Ectodermal cell (in vitro differentiated cells): ENCODE data around the gene TMOD4.
"Not testable (repeated sequence)": the region's sequence is repeated elsewhere in the genome, so short reads cannot be mapped to it uniquely, and the experiment has no call there.

Source experiments
- H3K27ac ChIP-seq: 2 replicates; pipeline ENCODE4 v1.7.0; 2013; ENCODE audit warnings: mild to moderate bottlenecking, low read depth, low read length; ENCODE audit not compliant: insufficient read depth, poor library complexity, severe bottlenecking
- H3K27me3 ChIP-seq: 2 replicates; pipeline ENCODE4 v1.7.0; 2013; ENCODE audit warnings: mild to moderate bottlenecking, low read length; ENCODE audit not compliant: insufficient read depth, control insufficient read depth, poor library complexity, severe bottlenecking
- H3K36me3 ChIP-seq: one replicate; pipeline ENCODE4 v1.7.0; 2013; ENCODE audit warnings: low read length; ENCODE audit not compliant: control insufficient read depth, insufficient read depth
- H3K4me1 ChIP-seq: one replicate; pipeline ENCODE4 v1.7.0; 2013; ENCODE audit warnings: low read length; ENCODE audit not compliant: control insufficient read depth, insufficient read depth
- H3K4me3 ChIP-seq: 2 replicates; pipeline ENCODE4 v1.7.0; 2013; ENCODE audit warnings: low read depth, low read length, control low read depth; ENCODE audit not compliant: insufficient read depth
- H3K9me3 ChIP-seq: 2 replicates; pipeline ENCODE4 v1.7.0; 2013; ENCODE audit warnings: mild to moderate bottlenecking, low read length, moderate library complexity; ENCODE audit not compliant: control insufficient read depth
- WGBS, 2 experiments: methylation state at CpG; one replicate each; pipeline ENCODE4 v1.1.7; 2013; ENCODE audit warnings: missing lambda C conversion rate in 2 of 2; 5-methylcytosine and 5-hydroxymethylcytosine counted together

The TMOD4 gene

GRCh38 chr1:151197863-151198253, 22.1 kb upstream of the TMOD4 start:
- H3K4me3 ChIP-seq = peak overlapping the region; percentile 74
- H3K27me3 ChIP-seq = no peaks in the 10 kb centered on the region
- peaks cover 3% of the 10 kb centered on the region for H3K36me3 ChIP-seq
- H3K4me1 ChIP-seq = peaks cover 5% of the 10 kb centered on the region
- no peak overlapping the region for H3K27ac ChIP-seq
- no peaks in the 10 kb centered on the region for H3K9me3 ChIP-seq
- 28 to 40% methylated on average over 10 of the region's 10 CpGs for WGBS, 2 experiments

GRCh38 chr1:151196292-151196800, 20.6 kb upstream of the TMOD4 start:
- WGBS, 2 experiments = 72% methylated on average over 13 of the region's 14 CpGs
- H3K27ac ChIP-seq = no peak overlapping the region
- no peaks in the 10 kb centered on the region for H3K36me3 ChIP-seq
- no peaks in the 10 kb centered on the region for H3K27me3 ChIP-seq
- H3K4me3 ChIP-seq = no peak overlapping the region
- peaks cover 4% of the 10 kb centered on the region for H3K4me1 ChIP-seq
- no peaks in the 10 kb centered on the region for H3K9me3 ChIP-seq

GRCh38 chr1:151194894-151195594, 19.3 kb upstream of the TMOD4 start:
- 87 to 94% methylated on average over 15 to 17 of the region's 17 CpGs for WGBS, 2 experiments

GRCh38 chr1:151193856-151194255, 18.1 kb upstream of the TMOD4 start:
- WGBS, 2 experiments = 87 to 95% methylated on average over 1 of the region's 1 CpG
- no peak overlapping the region for H3K27ac ChIP-seq
- no peak overlapping the region for H3K4me3 ChIP-seq
- no peaks in the 10 kb centered on the region for H3K27me3 ChIP-seq
- H3K36me3 ChIP-seq = no peaks in the 10 kb centered on the region
- no peaks in the 10 kb centered on the region for H3K9me3 ChIP-seq
- H3K4me1 ChIP-seq = peaks cover 3% of the 10 kb centered on the region

More at GRCh38 chr1:151194894-151195594, 19.3 kb upstream of the TMOD4 start:
- not testable (repeated sequence) for H3K36me3 ChIP-seq, H3K4me3 ChIP-seq, H3K9me3 ChIP-seq, H3K27me3 ChIP-seq, H3K4me1 ChIP-seq, H3K27ac ChIP-seq

GRCh38 chr1:151193304-151193703, 17.5 kb upstream of the TMOD4 start:
- no peak overlapping the region for H3K27ac ChIP-seq
- H3K4me1 ChIP-seq = peaks cover 9% of the 10 kb centered on the region
- H3K36me3 ChIP-seq = no peaks in the 10 kb centered on the region
- H3K27me3 ChIP-seq = no peaks in the 10 kb centered on the region
- no peak overlapping the region for H3K4me3 ChIP-seq
- 89 to 90% methylated on average over 6 of the region's 6 CpGs for WGBS, 2 experiments
- no peaks in the 10 kb centered on the region for H3K9me3 ChIP-seq

GRCh38 chr1:151192047-151192446, 16.3 kb upstream of the TMOD4 start:
- H3K36me3 ChIP-seq = no peaks in the 10 kb centered on the region
- H3K9me3 ChIP-seq = no peaks in the 10 kb centered on the region
- no peaks in the 10 kb centered on the region for H3K27me3 ChIP-seq
- WGBS, 2 experiments = 84 to 92% methylated on average over 7 of the region's 7 CpGs
- no peak overlapping the region for H3K4me3 ChIP-seq
- H3K27ac ChIP-seq = no peak overlapping the region
- peaks cover 10% of the 10 kb centered on the region for H3K4me1 ChIP-seq

- Histone ChIP-seq H3K4me1 (peaks cover 10% of the 10 kb centered on the region), H3K36me3 (peaks cover 7% of the 10 kb centered on the region), H3K9me3 (no peaks in the 10 kb centered on the region), H3K27ac (peak within 1 kb of the TSS; percentile 85), H3K4me3 (peak within 1 kb of the TSS; percentile 93), H3K27me3 (no peaks in the 10 kb centered on the region)
- WGBS, 2 experiments = 0 to 1% methylated on average over 41 to 42 of the region's 42 CpGs
Measured at GRCh38 chr1:151189637-151190445, 14.1 kb upstream of the TMOD4 start, which contains the start of gene VPS72. TSS of gene VPS72 (minus strand) at chr1:151190197. CDS start at chr1:151190121, 76 bp downstream.

- WGBS, 2 experiments = 80 to 93% methylated on average over 8 of the region's 8 CpGs
- not testable (repeated sequence) for H3K27ac ChIP-seq, H3K9me3 ChIP-seq, H3K27me3 ChIP-seq
- H3K4me1 ChIP-seq = peaks cover 10% of the 10 kb centered on the region
- peaks cover 16% of the 10 kb centered on the region for H3K36me3 ChIP-seq
- H3K4me3 ChIP-seq = peak overlapping the region; percentile 93
Measured at GRCh38 chr1:151188667-151189066, 12.9 kb upstream of the TMOD4 start.

GRCh38 chr1:151187205-151187604, 11.4 kb upstream of the TMOD4 start:
- Histone ChIP-seq H3K27me3 (no peaks in the 10 kb centered on the region), H3K4me1 (peaks cover 10% of the 10 kb centered on the region), H3K4me3 (no peak overlapping the region), H3K27ac (no peak overlapping the region), H3K36me3 (peaks cover 30% of the 10 kb centered on the region), H3K9me3 (no peaks in the 10 kb centered on the region)
- 100% methylated on average over 1 of the region's 1 CpG; no CpG with 5 or more reads in 1 of the 2 experiments for WGBS, 2 experiments

GRCh38 chr1:151184211-151184610, 8.4 kb upstream of the TMOD4 start:
- 95 to 97% methylated on average over 9 to 10 of the region's 10 CpGs for WGBS, 2 experiments
- Histone ChIP-seq H3K9me3 (no peaks in the 10 kb centered on the region), H3K4me3 (no peak overlapping the region), H3K36me3 (peaks cover 44% of the 10 kb centered on the region), H3K27me3 (no peaks in the 10 kb centered on the region), H3K4me1 (peaks cover 10% of the 10 kb centered on the region), H3K27ac (no peak overlapping the region)
